HepG2 (cell line): Measurements from ENCODE around the gene ZDHHC7. TPM values are rescaled to one million over a fixed set of nuclear protein-coding genes. Genes with fewer than 3 reads are reported as not detected.

Experiments used
- CCDC6 ChIP-seq: sonication (generic); formaldehyde crosslinking; IDR thresholded peaks from 2 replicates; pipeline ENCODE4 v1.8.1; 2022; ENCODE audit warnings: mild to moderate bottlenecking, missing genetic modification reagents, moderate library complexity
- ELF3 ChIP-seq: IDR thresholded peaks from 2 replicates; pipeline ENCODE4 v1.6.1; 2016; ENCODE audit warnings: missing genetic modification reagents, missing compliant biosample characterization
- HMG20B ChIP-seq: conservative IDR thresholded peaks from 2 replicates; pipeline ENCODE4 v1.6.1; 2016; ENCODE audit warnings: missing genetic modification reagents, missing compliant biosample characterization
- JUND ChIP-seq: sonication (generic); formaldehyde crosslinking; IDR thresholded peaks from 2 replicates; pipeline ENCODE4 v1.8.0; 2022; ENCODE audit warnings: mild to moderate bottlenecking, missing genetic modification reagents
- NFE2L2 ChIP-seq: fragments of 150-350 bp; IDR thresholded peaks from 2 replicates; pipeline ENCODE4 v1.6.1; 2014; ENCODE audit warnings: low read length
- NFYB ChIP-seq: sonication (generic); formaldehyde crosslinking; IDR thresholded peaks from 2 replicates; pipeline ENCODE4 v1.4.0; 2020; ENCODE audit warnings: missing genetic modification reagents
- POLR2G ChIP-seq: fragments of 200-400 bp; formaldehyde crosslinking; IDR thresholded peaks from 2 replicates; pipeline ENCODE4 v1.6.1; 2018; ENCODE audit warnings: mild to moderate bottlenecking, low read depth, low read length, moderate library complexity
- SALL2 ChIP-seq: sonication (generic); formaldehyde crosslinking; IDR thresholded peaks from 2 replicates; pipeline ENCODE4 v1.8.1; 2023; ENCODE audit warnings: mild to moderate bottlenecking, missing genetic modification reagents, inconsistent platforms
- TSC22D2 ChIP-seq: sonication (generic); formaldehyde crosslinking; IDR thresholded peaks from 2 replicates; pipeline ENCODE4 v1.5.1; 2020; ENCODE audit warnings: missing genetic modification reagents, mild to moderate bottlenecking, borderline replicate concordance
- ZNF263 ChIP-seq: sonication (generic); formaldehyde crosslinking; IDR thresholded peaks from 2 replicates; pipeline ENCODE4 v1.4.0; 2020; ENCODE audit warnings: missing genetic modification reagents
- ZNF44 ChIP-seq: sonication (generic); formaldehyde crosslinking; IDR thresholded peaks from 2 replicates; pipeline ENCODE4 v1.5.1; 2020; ENCODE audit warnings: mild to moderate bottlenecking, missing genetic modification reagents
- ZNF569 ChIP-seq: sonication (generic); formaldehyde crosslinking; IDR thresholded peaks from 2 replicates; pipeline ENCODE4 v1.5.0; 2020; ENCODE audit warnings: mild to moderate bottlenecking, missing genetic modification reagents, moderate library complexity, borderline replicate concordance
- ZNF616 ChIP-seq: sonication (generic); formaldehyde crosslinking; IDR thresholded peaks from 2 replicates; pipeline ENCODE4 v1.5.0; 2020; ENCODE audit warnings: low read depth, mild to moderate bottlenecking, missing genetic modification reagents
- ZNF83 ChIP-seq: sonication (generic); formaldehyde crosslinking; IDR thresholded peaks from 2 replicates; pipeline ENCODE4 v1.4.0; 2020; ENCODE audit warnings: missing genetic modification reagents, mild to moderate bottlenecking, borderline replicate concordance
- ZNF878 ChIP-seq: sonication (generic); formaldehyde crosslinking; IDR thresholded peaks from 2 replicates; pipeline ENCODE4 v1.8.1; 2023; ENCODE audit warnings: mild to moderate bottlenecking, missing genetic modification reagents, moderate library complexity
- ZSCAN30 ChIP-seq: sonication (generic); formaldehyde crosslinking; IDR thresholded peaks from 2 replicates; pipeline ENCODE4 v1.5.0; 2020; ENCODE audit warnings: mild to moderate bottlenecking, missing genetic modification reagents
- ZZZ3 ChIP-seq: sonication (generic); formaldehyde crosslinking; IDR thresholded peaks from 2 replicates; pipeline ENCODE4 v1.4.0; 2020; ENCODE audit warnings: missing genetic modification reagents, mild to moderate bottlenecking, borderline replicate concordance
- polyA plus RNA-seq, 8 experiments: library from polyadenylated mRNA; depleted of rRNA in 3 of 8; stranded (reverse) in 7 of 8; unstranded in 1 of 8; fragments of >200 nt; fragmentation: Illumina TruSeq in 4 of 8; extraction: Trizol in 4 of 8; gene quantifications; 2 replicates each; pipeline versions ENCODE4 v1.2.1 to v1.2.3, GENCODE V29; 2011 to 2016; ENCODE audit warnings: low read depth in 4 of 8, missing spikeins in 1 of 8, mixed read lengths in 1 of 8; ENCODE audit not compliant: insufficient read depth in 1 of 8
- total RNA-seq, 5 experiments: library from RNA; depleted of rRNA; stranded (reverse); fragments of >200 nt; fragmentation: Illumina TruSeq; extraction: Trizol; gene quantifications; 2 replicates each; pipeline ENCODE4 v1.2.3, GENCODE V29; 2016; ENCODE audit warnings: low read depth in 1 of 5
- TF ChIP-seq, protein P1 (sequence below): sonication (generic); formaldehyde crosslinking; IDR thresholded peaks from 2 replicates; pipeline ENCODE4 v1.4.0; 2020; ENCODE audit warnings: mild to moderate bottlenecking, missing genetic modification reagents
- TF ChIP-seq, protein P2 (sequence below): sonication (generic); formaldehyde crosslinking; IDR thresholded peaks from 2 replicates; pipeline ENCODE4 v1.4.0; 2020; ENCODE audit warnings: mild to moderate bottlenecking, low read depth, missing genetic modification reagents
- TF ChIP-seq, protein P3 (sequence below): IDR thresholded peaks from 2 replicates; pipeline ENCODE4 v1.6.1; 2012; ENCODE audit warnings: inconsistent platforms
- TF ChIP-seq, protein P4 (sequence below): sonication (generic); formaldehyde crosslinking; IDR thresholded peaks from 2 replicates; pipeline ENCODE4 v1.8.1; 2023; ENCODE audit warnings: mild to moderate bottlenecking, moderate library complexity, missing genetic modification reagents
- TF ChIP-seq, protein P5 (sequence below): sonication (generic); formaldehyde crosslinking; IDR thresholded peaks from 2 replicates; pipeline ENCODE4 v1.4.0; 2020; ENCODE audit warnings: missing genetic modification reagents
- TF ChIP-seq, protein P6 (sequence below): sonication (generic); formaldehyde crosslinking; conservative IDR thresholded peaks from 2 replicates; pipeline ENCODE4 v1.4.0; 2020; ENCODE audit warnings: missing genetic modification reagents

The ZDHHC7 gene
- total and polyA plus RNA-seq, 2 of the 13 experiments (the other 11 are each of a cell fraction or from before 2014, with no cell fraction given), result 46.8 to 67.6 TPM

DNA sequence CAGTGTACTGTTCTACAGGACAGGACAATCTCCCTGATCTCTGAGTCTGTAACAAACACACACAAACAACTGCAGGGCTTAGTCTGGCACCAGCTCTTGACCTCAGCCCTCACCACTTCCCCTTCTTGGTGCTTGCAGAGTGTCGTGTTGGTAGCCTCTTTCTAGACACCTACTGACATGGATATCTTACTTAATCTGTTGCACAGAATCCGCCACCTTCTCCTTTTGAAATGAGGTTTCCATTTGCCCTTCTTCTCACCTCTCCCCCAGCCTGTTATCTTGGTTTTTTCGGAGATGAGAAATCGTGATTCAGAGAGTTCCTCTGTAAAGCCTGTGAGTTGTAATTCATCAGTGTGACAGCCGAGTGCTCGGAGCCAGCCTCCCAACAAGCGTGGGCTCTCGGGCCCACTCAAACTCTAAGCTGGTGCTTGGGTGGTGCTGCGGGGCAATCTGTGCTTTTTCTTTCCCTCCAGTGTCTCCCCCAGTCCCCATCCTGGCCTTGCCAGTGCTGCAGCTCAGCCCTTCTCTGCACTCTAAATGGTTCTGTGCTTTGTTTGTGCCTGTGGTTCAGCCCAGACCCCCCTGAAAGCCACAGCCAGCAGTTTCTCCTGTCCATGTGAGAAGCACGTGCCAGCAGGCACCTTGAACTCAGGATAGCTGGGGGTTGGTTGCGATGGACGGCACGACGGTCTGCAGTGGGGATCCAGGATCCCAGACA, 44.3 kb upstream of the ZDHHC7 start (continued):
- TF ChIP-seq, protein P1, sequence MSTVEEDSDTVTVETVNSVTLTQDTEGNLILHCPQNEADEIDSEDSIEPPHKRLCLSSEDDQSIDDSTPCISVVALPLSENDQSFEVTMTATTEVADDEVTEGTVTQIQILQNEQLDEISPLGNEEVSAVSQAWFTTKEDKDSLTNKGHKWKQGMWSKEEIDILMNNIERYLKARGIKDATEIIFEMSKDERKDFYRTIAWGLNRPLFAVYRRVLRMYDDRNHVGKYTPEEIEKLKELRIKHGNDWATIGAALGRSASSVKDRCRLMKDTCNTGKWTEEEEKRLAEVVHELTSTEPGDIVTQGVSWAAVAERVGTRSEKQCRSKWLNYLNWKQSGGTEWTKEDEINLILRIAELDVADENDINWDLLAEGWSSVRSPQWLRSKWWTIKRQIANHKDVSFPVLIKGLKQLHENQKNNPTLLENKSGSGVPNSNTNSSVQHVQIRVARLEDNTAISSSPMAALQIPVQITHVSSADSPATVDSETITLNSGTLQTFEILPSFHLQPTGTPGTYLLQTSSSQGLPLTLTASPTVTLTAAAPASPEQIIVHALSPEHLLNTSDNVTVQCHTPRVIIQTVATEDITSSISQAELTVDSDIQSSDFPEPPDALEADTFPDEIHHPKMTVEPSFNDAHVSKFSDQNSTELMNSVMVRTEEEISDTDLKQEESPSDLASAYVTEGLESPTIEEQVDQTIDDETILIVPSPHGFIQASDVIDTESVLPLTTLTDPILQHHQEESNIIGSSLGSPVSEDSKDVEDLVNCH, result peak; percentile 82; the same call in 1 of the 2 replicates
- TF ChIP-seq ZNF44 (CRISPR knock-in tag) (0 out of 2 replicates have a peak, but pooled peaks have one; percentile 14), ELF3 (no peak), ZNF616 (no peak), NFE2L2 (no peak), SALL2 (no peak), POLR2G (no peak), HMG20B (CRISPR knock-in tag) (no peak), ZZZ3 (CRISPR knock-in tag) (peak; percentile 49; the same call in 1 of the 2 replicates), TSC22D2 (CRISPR knock-in tag) (0 out of 2 replicates have a peak, but pooled peaks have one; percentile 44), JUND (no peak), NFYB (CRISPR knock-in tag) (no peak), ZNF878 (no peak), CCDC6 (CRISPR knock-in tag) (0 out of 2 replicates have a peak, but pooled peaks have one; percentile 30), ZSCAN30 (no peak), ZNF263 (CRISPR knock-in tag) (0 out of 2 replicates have a peak, but pooled peaks have one; percentile 27), ZNF83 (CRISPR knock-in tag) (no peak), ZNF569 (no peak; the same call in 1 of the 2 replicates)
- TF ChIP-seq, protein P2, sequence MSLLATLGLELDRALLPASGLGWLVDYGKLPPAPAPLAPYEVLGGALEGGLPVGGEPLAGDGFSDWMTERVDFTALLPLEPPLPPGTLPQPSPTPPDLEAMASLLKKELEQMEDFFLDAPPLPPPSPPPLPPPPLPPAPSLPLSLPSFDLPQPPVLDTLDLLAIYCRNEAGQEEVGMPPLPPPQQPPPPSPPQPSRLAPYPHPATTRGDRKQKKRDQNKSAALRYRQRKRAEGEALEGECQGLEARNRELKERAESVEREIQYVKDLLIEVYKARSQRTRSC (CRISPR knock-in tag), result peak; percentile 88; the same call in 1 of the 2 replicates
- TF ChIP-seq, protein P3, sequence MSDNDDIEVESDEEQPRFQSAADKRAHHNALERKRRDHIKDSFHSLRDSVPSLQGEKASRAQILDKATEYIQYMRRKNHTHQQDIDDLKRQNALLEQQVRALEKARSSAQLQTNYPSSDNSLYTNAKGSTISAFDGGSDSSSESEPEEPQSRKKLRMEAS, result peak; percentile 94
- TF ChIP-seq, protein P4, sequence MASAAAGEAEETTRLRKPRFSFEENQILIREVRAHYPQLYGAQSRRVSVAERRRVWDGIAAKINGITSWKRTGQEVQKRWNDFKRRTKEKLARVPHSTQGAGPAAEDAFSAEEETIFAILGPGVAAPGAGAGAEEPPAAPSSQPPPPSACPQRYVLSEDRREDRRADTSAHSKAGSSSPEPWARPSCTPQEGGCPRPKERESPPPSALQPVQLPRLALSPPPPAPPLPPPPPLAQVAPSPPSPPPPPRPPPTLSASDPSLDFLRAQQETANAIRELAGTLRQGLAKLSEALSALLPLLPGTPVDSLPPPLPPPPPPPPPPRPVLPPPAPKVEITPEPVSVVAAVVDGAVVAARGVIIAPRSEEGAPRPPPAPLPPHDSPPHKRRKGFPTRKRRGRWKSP (CRISPR knock-in tag), result peak; percentile 73; the same call in 1 of the 2 replicates
- TF ChIP-seq, protein P5, sequence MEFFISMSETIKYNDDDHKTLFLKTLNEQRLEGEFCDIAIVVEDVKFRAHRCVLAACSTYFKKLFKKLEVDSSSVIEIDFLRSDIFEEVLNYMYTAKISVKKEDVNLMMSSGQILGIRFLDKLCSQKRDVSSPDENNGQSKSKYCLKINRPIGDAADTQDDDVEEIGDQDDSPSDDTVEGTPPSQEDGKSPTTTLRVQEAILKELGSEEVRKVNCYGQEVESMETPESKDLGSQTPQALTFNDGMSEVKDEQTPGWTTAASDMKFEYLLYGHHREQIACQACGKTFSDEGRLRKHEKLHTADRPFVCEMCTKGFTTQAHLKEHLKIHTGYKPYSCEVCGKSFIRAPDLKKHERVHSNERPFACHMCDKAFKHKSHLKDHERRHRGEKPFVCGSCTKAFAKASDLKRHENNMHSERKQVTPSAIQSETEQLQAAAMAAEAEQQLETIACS, result no peak
- TF ChIP-seq, protein P6, sequence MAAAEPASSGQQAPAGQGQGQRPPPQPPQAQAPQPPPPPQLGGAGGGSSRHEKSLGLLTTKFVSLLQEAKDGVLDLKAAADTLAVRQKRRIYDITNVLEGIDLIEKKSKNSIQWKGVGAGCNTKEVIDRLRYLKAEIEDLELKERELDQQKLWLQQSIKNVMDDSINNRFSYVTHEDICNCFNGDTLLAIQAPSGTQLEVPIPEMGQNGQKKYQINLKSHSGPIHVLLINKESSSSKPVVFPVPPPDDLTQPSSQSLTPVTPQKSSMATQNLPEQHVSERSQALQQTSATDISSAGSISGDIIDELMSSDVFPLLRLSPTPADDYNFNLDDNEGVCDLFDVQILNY (CRISPR knock-in tag), result no peak
